K562 (cell line): Measurements from ENCODE around the gene CLK3. TPM values are rescaled to one million over a fixed set of nuclear protein-coding genes. Genes with fewer than 3 reads are reported as not detected.

ENCODE experiments used
- ATAC-seq: fragments of 200-7000 bp; cut with Tn5 transposase; 3 replicates; pipeline ENCODE4 v1.9.1; 2020; ENCODE audit warnings: moderate library complexity
- BruUV-seq: library from RNA; stranded (reverse); fragments of 400-500 nt; replicated peaks from 2 replicates; lab custom pipeline; 2021; lab: Mats Ljungman, UMichigan
- CTCF ChIA-PET: fragments of 300-600 bp; formaldehyde crosslinking; extraction: SDS; loops from one replicate; lab custom pipeline; 2021; ENCODE audit warnings: low intra/inter-chr PET ratio; lab: Yijun Ruan, JAX
- POLR2A ChIA-PET: fragments of 300-600, 350-650 bp; sonication (Branson Sonifier 250); formaldehyde crosslinking; extraction: SDS; loops from one replicate; lab custom pipeline; 2021; ENCODE audit warnings: antibody characterized with exemption, inconsistent platforms; lab: Yijun Ruan, JAX
- DNase-seq, 4 experiments: peaks; one replicate each; pipeline versions ENCODE4 v3.0.0 to v3.0.0-alpha.2; 2011 to 2018; ENCODE audit warnings: low spot score in 3 of 4, mixed read lengths in 3 of 4; ENCODE audit errors: extremely low read depth in 1 of 4
- FAIRE-seq: peaks from 2 replicates; lab custom pipeline; 2011; peaks lifted over from hg19 to GRCh38; lab: Jason Lieb, UNC
- H2AFZ ChIP-seq: 2 replicates; pipeline ENCODE4 v1.6.0; 2011; ENCODE audit warnings: low read depth, low read length, control low read depth, inconsistent platforms
- H3K27ac ChIP-seq: fragments of 200-600 bp; 3 replicates; pipeline ENCODE4 v1.8.0; 2011; ENCODE audit warnings: low read depth, mild to moderate bottlenecking, control low read depth, inconsistent platforms, low read length, moderate library complexity, mixed read lengths; ENCODE audit errors: extremely low read depth
- H3K27me3 ChIP-seq, 2 experiments: fragments of 300-600 bp in 1 of 2; 2 replicates in 1 of 2; 3 replicates in 1 of 2; pipeline versions ENCODE4 v1.6.0 to v1.8.0; 2011; ENCODE audit warnings: inconsistent platforms in 2 of 2, low read length in 2 of 2, mild to moderate bottlenecking in 1 of 2, mixed read lengths in 1 of 2, moderate library complexity in 1 of 2; ENCODE audit not compliant: control insufficient read depth in 2 of 2, insufficient read depth in 2 of 2
- H3K36me3 ChIP-seq: fragments of 300-600 bp; 3 replicates; pipeline ENCODE4 v1.8.0; 2011; ENCODE audit warnings: mild to moderate bottlenecking, low read length, inconsistent platforms; ENCODE audit not compliant: control insufficient read depth, insufficient read depth
- H3K4me1 ChIP-seq, 2 experiments: fragments of 200-600 bp in 1 of 2; replicated peaks in 1 of 2; 2 replicates in 1 of 2; 3 replicates in 1 of 2; pipeline versions ENCODE4 v1.5.1 to v1.8.0; 2011; ENCODE audit warnings: inconsistent platforms in 2 of 2, low read length in 2 of 2, mild to moderate bottlenecking in 1 of 2, mixed read lengths in 1 of 2, moderate library complexity in 1 of 2; ENCODE audit not compliant: control insufficient read depth in 2 of 2, insufficient read depth in 2 of 2
- H3K4me2 ChIP-seq: 2 replicates; pipeline ENCODE4 v1.6.1; 2011; ENCODE audit warnings: low read length, control low read depth, inconsistent platforms, mixed read lengths; ENCODE audit not compliant: insufficient read depth
- H3K4me3 ChIP-seq: fragments of 200-600 bp; sonication (generic), shearing (Covaris generic); 2 replicates; pipeline ENCODE4 v1.5.1; 2016; ENCODE audit warnings: control low read depth, inconsistent platforms
- H3K79me2 ChIP-seq: fragments of 200-600 bp; 3 replicates; pipeline ENCODE4 v1.8.0; 2011; ENCODE audit warnings: low read length, inconsistent platforms; ENCODE audit not compliant: control insufficient read depth, insufficient read depth
- H3K9ac ChIP-seq, 2 experiments: 2 replicates each; pipeline versions ENCODE4 v1.6.0 to v1.6.1; 2011; ENCODE audit warnings: low read depth in 2 of 2, low read length in 2 of 2, control low read depth in 1 of 2, inconsistent platforms in 1 of 2, mild to moderate bottlenecking in 1 of 2, mixed read lengths in 1 of 2; ENCODE audit not compliant: insufficient read depth in 1 of 2
- H3K9me1 ChIP-seq: one replicate; pipeline ENCODE4 v1.6.0; 2011; ENCODE audit warnings: inconsistent platforms, mild to moderate bottlenecking, low read length, moderate library complexity; ENCODE audit not compliant: control insufficient read depth, insufficient read depth
- H3K9me3 ChIP-seq: replicated peaks from 2 replicates; pipeline ENCODE4 v1.5.1; 2011; ENCODE audit warnings: low read depth, low read length, inconsistent platforms; ENCODE audit not compliant: control insufficient read depth, insufficient read depth
- H4K20me1 ChIP-seq: replicated peaks from 2 replicates; pipeline ENCODE4 v1.6.1; 2011; ENCODE audit warnings: low read length, inconsistent platforms, mixed read lengths; ENCODE audit not compliant: control insufficient read depth, insufficient read depth
- ETS1 ChIP-seq: conservative IDR thresholded peaks from 2 replicates; pipeline ENCODE4 v1.6.1; 2011; ENCODE audit warnings: low read depth, mild to moderate bottlenecking, low read length; ENCODE audit not compliant: control insufficient read depth
- POLR2AphosphoS5 ChIP-seq: IDR thresholded peaks from 2 replicates; pipeline ENCODE4 v1.6.1; 2011; ENCODE audit warnings: mild to moderate bottlenecking, low read depth, low read length, moderate library complexity; ENCODE audit not compliant: control insufficient read depth, insufficient read depth
- STAG1 ChIP-seq: sonication (generic); formaldehyde crosslinking; IDR thresholded peaks from 2 replicates; pipeline ENCODE4 v1.5.0; 2020; ENCODE audit warnings: missing genetic modification reagents, borderline replicate concordance
- WGBS: fragments of 100-300 bp; shearing (Covaris generic); methylation state at CpG from one replicate; pipeline ENCODE4 v1.1.6; 2016; ENCODE audit warnings: low coverage, mixed read lengths; ENCODE audit not compliant: insufficient coverage; ENCODE audit errors: missing lambda C conversion rate; 5-methylcytosine and 5-hydroxymethylcytosine counted together
- in situ Hi-C: fragments of 300-500 bp; cut with MboI; formaldehyde crosslinking; loops from 4 replicates; pipeline ENCODE4 v1.15.0; 2018; ENCODE audit warnings: inconsistent platforms, mixed read lengths
- intact Hi-C: fragments of 100-400 bp; cut with micrococcal nuclease; formaldehyde crosslinking; loops from 2 replicates; pipeline ENCODE4 v1.14.2; 2022
- polyA plus RNA-seq, 8 experiments: library from polyadenylated mRNA; depleted of rRNA in 4 of 8; stranded (reverse) in 5 of 8; unstranded in 3 of 8; fragments of >200 nt; fragmentation: Nextera tagmentation in 2 of 8; fragmentation: Illumina TruSeq in 1 of 8; extraction: Ambion mirVana in 2 of 8; extraction: Trizol in 1 of 8; gene quantifications; 2 replicates each; pipeline versions ENCODE4 v1.2.1 to v1.2.3, GENCODE V29; 2011 to 2014; ENCODE audit warnings: inconsistent platforms in 1 of 8, missing spikeins in 1 of 8
- total RNA-seq, 7 experiments: library from RNA; depleted of rRNA in 6 of 7; stranded (reverse); fragments of >200 nt in 6 of 7; fragmentation: Illumina TruSeq in 2 of 7; extraction: Trizol in 2 of 7; gene quantifications; 2 replicates each; pipeline versions ENCODE4 v1.2.1 to v1.2.3, GENCODE V29; 2011 to 2021; ENCODE audit warnings: low replicate concordance in 1 of 7

The CLK3 gene
- total and polyA plus RNA-seq, 9 of the 15 experiments (the other 6 are each of a cell fraction or from before 2014, with no cell fraction given) = 1.2 to 95.2 (median 51.7) TPM

GRCh38 chr15:74631087-74631385 is 15.4 kb downstream of the CLK3 start:
- no peak for DNase-seq
- ATAC-seq = no peak
- no peak for FAIRE-seq
- intact Hi-C loops = no loop called here
- POLR2A ChIA-PET = interaction anchor here (0.6 to 3.8 kb wide), 4 partner anchors 10 to 193 kb away, joined by 3 to 16 read pairs (median 7); no protein-coding TSS in a partner anchor
- no peaks in the 10 kb centered on the region; a peak in 1 of 5 replicates for H3K4me1 ChIP-seq
- no peak overlapping the region for H3K4me2 ChIP-seq
- BruUV-seq = no TSS peak
- H3K4me3 ChIP-seq = no peak overlapping the region
- H3K27ac ChIP-seq = no peak overlapping the region
- no peak overlapping the region for H2AFZ ChIP-seq
- H3K9ac ChIP-seq = no peak overlapping the region
- no peaks in the 10 kb centered on the region for H3K9me3 ChIP-seq
- peaks cover 98% of the 10 kb centered on the region for H3K36me3 ChIP-seq
- peaks cover 33% of the 10 kb centered on the region for H4K20me1 ChIP-seq
- no peaks in the 10 kb centered on the region for H3K27me3 ChIP-seq
- 59% methylated on average over 3 of the region's 3 CpGs for WGBS
- TF ChIP-seq STAG1 (CRISPR knock-in tag) (0 out of 2 replicates have a peak, but pooled peaks have one; percentile 10), POLR2AphosphoS5 (no peak), ETS1 (no peak)
- TF ChIP-seq, all 486 proteins: peak for 1
- peaks cover 13% of the 10 kb centered on the region for H3K9me1 ChIP-seq
- no peaks in the 10 kb centered on the region for H3K79me2 ChIP-seq
- in situ Hi-C loops = no loop called here
- CTCF ChIA-PET = interaction anchor here (2.0 to 2.2 kb wide), 2 partner anchors 248 to 257 kb away, joined by 13 to 32 read pairs; no protein-coding TSS in a partner anchor
